Mesenchymal stem cell (in vitro differentiated cells and primary cell): ENCODE data around the gene MDFI.

ENCODE experiments used
- DNase-seq: peaks from one replicate; pipeline ENCODE4 v3.0.0-alpha.2; 2013
- H2AFZ ChIP-seq: one replicate; pipeline ENCODE4 v1.6.1; 2013; ENCODE audit warnings: low read depth, mild to moderate bottlenecking, control low read depth, inconsistent platforms, low read length, moderate library complexity
- H2AK5ac ChIP-seq: 2 replicates; pipeline ENCODE4 v1.6.1; 2013; ENCODE audit warnings: low read length, moderate library complexity, mild to moderate bottlenecking, inconsistent platforms; ENCODE audit not compliant: severe bottlenecking
- H2BK120ac ChIP-seq: one replicate; pipeline ENCODE4 v1.6.1; 2013; ENCODE audit warnings: low read depth, mild to moderate bottlenecking, inconsistent platforms, low read length, moderate library complexity
- H2BK12ac ChIP-seq, 2 experiments: one replicate each; pipeline ENCODE4 v1.6.1; 2013; ENCODE audit warnings: inconsistent platforms in 2 of 2, low read length in 2 of 2, mild to moderate bottlenecking in 2 of 2, moderate library complexity in 2 of 2, control low read depth in 1 of 2
- H2BK15ac ChIP-seq: one replicate; pipeline ENCODE4 v1.6.1; 2013; ENCODE audit warnings: mild to moderate bottlenecking, low read depth, inconsistent platforms; ENCODE audit not compliant: poor library complexity, severe bottlenecking
- H2BK5ac ChIP-seq: 2 replicates; pipeline ENCODE4 v1.6.1; 2013; ENCODE audit warnings: low read depth, mild to moderate bottlenecking, low read length, control low read depth, inconsistent platforms; ENCODE audit not compliant: poor library complexity, severe bottlenecking
- H3K14ac ChIP-seq, 2 experiments: one replicate each; pipeline ENCODE4 v1.6.1; 2013; ENCODE audit warnings: inconsistent platforms in 2 of 2, low read length in 2 of 2, control low read depth in 1 of 2, mild to moderate bottlenecking in 1 of 2, moderate library complexity in 1 of 2
- H3K18ac ChIP-seq, 2 experiments: one replicate each; pipeline ENCODE4 v1.6.1; 2013; ENCODE audit warnings: inconsistent platforms in 2 of 2, low read length in 2 of 2, control low read depth in 1 of 2, low read depth in 1 of 2, mild to moderate bottlenecking in 1 of 2
- H3K23ac ChIP-seq, 2 experiments: one replicate each; pipeline ENCODE4 v1.6.1; 2013; ENCODE audit warnings: inconsistent platforms in 2 of 2, low read length in 2 of 2, mild to moderate bottlenecking in 2 of 2, moderate library complexity in 2 of 2, control low read depth in 1 of 2
- H3K27ac ChIP-seq: 2 replicates; pipeline ENCODE4 v1.5.1; 2013; ENCODE audit warnings: mild to moderate bottlenecking, moderate library complexity, low read length, control low read depth, inconsistent platforms; ENCODE audit not compliant: poor library complexity, severe bottlenecking
- H3K27me3 ChIP-seq, 2 experiments: 2 replicates each; pipeline versions ENCODE4 v1.6.1 to v1.7.0; 2013; ENCODE audit warnings: low read length in 2 of 2, mild to moderate bottlenecking in 2 of 2, moderate library complexity in 2 of 2, control low read depth in 1 of 2, inconsistent platforms in 1 of 2; ENCODE audit not compliant: control insufficient read depth in 1 of 2, insufficient read depth in 1 of 2
- H3K36me3 ChIP-seq, 2 experiments: 2 replicates each; pipeline versions ENCODE4 v1.6.1 to v1.7.0; 2013; ENCODE audit warnings: low read length in 2 of 2, control low read depth in 1 of 2, inconsistent platforms in 1 of 2, low read depth in 1 of 2, mild to moderate bottlenecking in 1 of 2; ENCODE audit not compliant: insufficient read depth in 2 of 2, control insufficient read depth in 1 of 2
- H3K4ac ChIP-seq, 2 experiments: one replicate each; pipeline ENCODE4 v1.6.1; 2013; ENCODE audit warnings: inconsistent platforms in 2 of 2, low read length in 2 of 2, mild to moderate bottlenecking in 2 of 2, moderate library complexity in 2 of 2, control low read depth in 1 of 2, low read depth in 1 of 2
- H3K4me1 ChIP-seq: 2 replicates; pipeline ENCODE4 v1.6.1; 2013; ENCODE audit warnings: low read depth, low read length, control low read depth; ENCODE audit not compliant: control insufficient read depth, insufficient read depth
- H3K4me2 ChIP-seq: 2 replicates; pipeline ENCODE4 v1.6.1; 2013; ENCODE audit warnings: low read length, mild to moderate bottlenecking, inconsistent platforms; ENCODE audit not compliant: poor library complexity, severe bottlenecking
- H3K4me3 ChIP-seq, 2 experiments: 2 replicates each; pipeline versions ENCODE4 v1.5.1 to v1.7.0; 2013; ENCODE audit warnings: low read length in 2 of 2, mild to moderate bottlenecking in 2 of 2, control low read depth in 1 of 2, low read depth in 1 of 2; ENCODE audit not compliant: insufficient read depth in 1 of 2
- H3K79me1 ChIP-seq: replicated peaks from 2 replicates; pipeline ENCODE4 v1.6.1; 2013; ENCODE audit warnings: mild to moderate bottlenecking, control low read depth, low read length, inconsistent platforms; ENCODE audit not compliant: poor library complexity, severe bottlenecking
- H3K9ac ChIP-seq: 2 replicates; pipeline ENCODE4 v1.7.0; 2013; ENCODE audit warnings: mild to moderate bottlenecking, low read length, moderate library complexity
- H3K9me3 ChIP-seq: 2 replicates; pipeline ENCODE4 v1.7.0; 2013; ENCODE audit warnings: mild to moderate bottlenecking, low read length; ENCODE audit not compliant: control insufficient read depth
- H4K8ac ChIP-seq: one replicate; pipeline ENCODE4 v1.6.1; 2013; ENCODE audit warnings: inconsistent platforms, mild to moderate bottlenecking, low read length, moderate library complexity
- H4K91ac ChIP-seq: one replicate; pipeline ENCODE4 v1.6.1; 2013; ENCODE audit warnings: mild to moderate bottlenecking, low read length, inconsistent platforms
- WGBS: methylation state at CpG from one replicate; pipeline ENCODE4 v1.1.7; 2013; ENCODE audit warnings: mixed read lengths; 5-methylcytosine and 5-hydroxymethylcytosine counted together

Gene MDFI

GRCh38 chr6:41667195-41667594 lies 28.9 kb downstream of the MDFI start:
- no peak overlapping the region for H4K8ac ChIP-seq
- H3K79me1 ChIP-seq = no peaks in the 10 kb centered on the region
- no peak overlapping the region for H3K27ac ChIP-seq
- H3K9me3 ChIP-seq = peaks cover 7% of the 10 kb centered on the region
- no peaks in the 10 kb centered on the region for H3K36me3 ChIP-seq
- no peak overlapping the region for H2BK15ac ChIP-seq
- H3K4ac ChIP-seq = no peak overlapping the region
- H2BK12ac ChIP-seq = no peak overlapping the region
- no peak overlapping the region for H3K23ac ChIP-seq
- no peak overlapping the region for H3K18ac ChIP-seq
- H3K4me3 ChIP-seq = no peak overlapping the region
- H3K9ac ChIP-seq = no peak overlapping the region
- no peak for DNase-seq
- no peak overlapping the region for H2BK5ac ChIP-seq
- H3K27me3 ChIP-seq = peaks cover 22 to 55% of the 10 kb centered on the region in 2 experiments
- H3K4me2 ChIP-seq = no peak overlapping the region
- H3K14ac ChIP-seq = no peak overlapping the region
- H4K91ac ChIP-seq = no peak overlapping the region
- 100% methylated on average over 1 of the region's 1 CpG for WGBS
- no peaks in the 10 kb centered on the region for H3K4me1 ChIP-seq
- H2BK120ac ChIP-seq = no peak overlapping the region
- no peak overlapping the region for H2AFZ ChIP-seq
- H2AK5ac ChIP-seq = no peak overlapping the region

DNA sequence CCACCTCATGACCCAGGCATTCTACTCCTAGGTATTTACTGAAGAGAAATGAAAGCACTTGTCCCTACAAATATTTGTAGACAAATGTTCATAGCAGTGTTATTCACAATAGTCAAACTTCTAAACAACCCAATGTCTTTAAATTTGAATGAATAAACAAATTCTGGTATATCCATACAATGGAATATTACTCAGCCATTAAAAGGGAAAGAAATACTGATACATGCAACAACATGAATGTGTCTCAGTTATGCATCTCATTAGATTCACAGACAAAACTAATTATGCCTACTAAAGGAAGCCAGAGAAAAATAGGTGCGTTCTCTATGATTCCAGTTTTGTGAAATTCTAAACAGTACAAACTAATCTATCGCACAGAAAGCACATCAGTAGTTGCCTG lies 30.7 kb downstream of the MDFI start:
- H3K18ac ChIP-seq = no peak overlapping the region
- WGBS = 100% methylated on average over 2 of the region's 2 CpGs

GRCh38 chr6:41670703-41671360 lies 32.6 kb downstream of the MDFI start:
- H3K18ac ChIP-seq = no peak overlapping the region
- no peak overlapping the region for H3K27ac ChIP-seq
- no peak overlapping the region for H2BK120ac ChIP-seq
- H3K27me3 ChIP-seq = peaks cover 22 to 58% of the 10 kb centered on the region in 2 experiments
- no peak overlapping the region for H3K23ac ChIP-seq
- H2BK5ac ChIP-seq = no peak overlapping the region
- H3K4me1 ChIP-seq = no peaks in the 10 kb centered on the region
- no peak for DNase-seq
- no peak overlapping the region for H2AK5ac ChIP-seq
- no peaks in the 10 kb centered on the region for H3K36me3 ChIP-seq
- H3K4ac ChIP-seq = no peak overlapping the region
- H3K79me1 ChIP-seq = no peaks in the 10 kb centered on the region
- no peak overlapping the region for H3K9ac ChIP-seq
- H2BK12ac ChIP-seq = no peak overlapping the region
- no peak overlapping the region for H4K8ac ChIP-seq
- no peak overlapping the region for H3K14ac ChIP-seq
- peaks cover 7% of the 10 kb centered on the region for H3K9me3 ChIP-seq
- no peak overlapping the region for H4K91ac ChIP-seq
- H2AFZ ChIP-seq = no peak overlapping the region
- WGBS = 83% methylated on average over 9 of the region's 9 CpGs
- no peak overlapping the region for H3K4me2 ChIP-seq
- no peak overlapping the region for H3K4me3 ChIP-seq
- H2BK15ac ChIP-seq = no peak overlapping the region

More for the DNA sequence above, 30.7 kb downstream of the MDFI start:
- H3K14ac ChIP-seq = no peak overlapping the region
- H3K9me3 ChIP-seq = peaks cover 7% of the 10 kb centered on the region
- no peak overlapping the region for H3K9ac ChIP-seq
- no peaks in the 10 kb centered on the region for H3K4me1 ChIP-seq
- H2BK15ac ChIP-seq = no peak overlapping the region
- H4K91ac ChIP-seq = no peak overlapping the region
- no peak overlapping the region for H2AK5ac ChIP-seq
- no peak overlapping the region for H3K4me2 ChIP-seq
- H3K79me1 ChIP-seq = no peaks in the 10 kb centered on the region
- H3K36me3 ChIP-seq = no peaks in the 10 kb centered on the region
- no peak overlapping the region for H2AFZ ChIP-seq
- H3K23ac ChIP-seq = no peak overlapping the region
- H3K27ac ChIP-seq = no peak overlapping the region
- DNase-seq = no peak
- H3K4me3 ChIP-seq = no peak overlapping the region
- H2BK120ac ChIP-seq = no peak overlapping the region
- H2BK12ac ChIP-seq = no peak overlapping the region
- H2BK5ac ChIP-seq = no peak overlapping the region
- no peak overlapping the region for H3K4ac ChIP-seq
- H4K8ac ChIP-seq = no peak overlapping the region
- H3K27me3 ChIP-seq = peaks cover 16 to 49% of the 10 kb centered on the region in 2 experiments

DNA sequence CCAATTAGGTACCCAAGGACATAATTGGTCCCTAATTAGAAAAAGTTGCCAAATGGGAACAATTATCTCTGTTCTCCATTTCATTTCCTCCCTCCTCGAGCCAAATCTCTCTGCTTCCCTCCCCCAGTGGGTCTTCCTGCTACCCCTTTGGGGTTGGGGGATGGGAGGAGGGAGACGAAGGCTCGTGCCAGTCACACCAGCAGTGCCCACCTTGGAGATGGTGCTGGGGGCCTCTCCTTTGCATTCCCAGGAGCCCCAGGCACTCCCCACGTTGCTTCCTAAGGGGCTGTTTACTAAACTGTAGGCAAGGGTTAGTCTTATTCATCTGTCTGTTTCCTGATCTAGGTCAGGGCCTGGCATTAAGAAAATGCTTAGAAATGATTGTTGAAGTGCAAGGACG lies 33.1 kb downstream of the MDFI start:
- Histone ChIP-seq H3K27me3 (peaks cover 26 to 63% of the 10 kb centered on the region in 2 experiments), H3K9ac (no peak overlapping the region), H2BK15ac (no peak overlapping the region), H3K36me3 (no peaks in the 10 kb centered on the region), H3K4me2 (no peak overlapping the region), H3K79me1 (no peaks in the 10 kb centered on the region), H2AFZ (no peak overlapping the region), H2BK12ac (no peak overlapping the region), H2AK5ac (no peak overlapping the region), H3K4me3 (no peak overlapping the region), H3K27ac (no peak overlapping the region), H3K23ac (no peak overlapping the region), H4K8ac (no peak overlapping the region), H3K4ac (no peak overlapping the region), H3K18ac (no peak overlapping the region), H3K9me3 (peaks cover 7% of the 10 kb centered on the region), H3K4me1 (no peaks in the 10 kb centered on the region), H2BK120ac (no peak overlapping the region), H4K91ac (no peak overlapping the region), H3K14ac (no peak overlapping the region), H2BK5ac (no peak overlapping the region)
- 63% methylated on average over 5 of the region's 5 CpGs for WGBS
- DNase-seq = no peak
